Neural progenitor cell (in vitro differentiated cells): Measurements from ENCODE around the gene ATF4.

Experiments used
- EZH2 ChIP-seq: fragments of 200-600 bp; sonication (generic); IDR thresholded peaks from 2 replicates; pipeline ENCODE4 v1.6.1; 2017; ENCODE audit warnings: antibody characterized with exemption, mild to moderate bottlenecking, moderate library complexity
- TF ChIP-seq, protein P1 (sequence below): fragments of 200-600 bp; sonication (generic); IDR thresholded peaks from 2 replicates; pipeline ENCODE4 v1.5.1; 2017; ENCODE audit warnings: antibody characterized with exemption, mild to moderate bottlenecking

DNA sequence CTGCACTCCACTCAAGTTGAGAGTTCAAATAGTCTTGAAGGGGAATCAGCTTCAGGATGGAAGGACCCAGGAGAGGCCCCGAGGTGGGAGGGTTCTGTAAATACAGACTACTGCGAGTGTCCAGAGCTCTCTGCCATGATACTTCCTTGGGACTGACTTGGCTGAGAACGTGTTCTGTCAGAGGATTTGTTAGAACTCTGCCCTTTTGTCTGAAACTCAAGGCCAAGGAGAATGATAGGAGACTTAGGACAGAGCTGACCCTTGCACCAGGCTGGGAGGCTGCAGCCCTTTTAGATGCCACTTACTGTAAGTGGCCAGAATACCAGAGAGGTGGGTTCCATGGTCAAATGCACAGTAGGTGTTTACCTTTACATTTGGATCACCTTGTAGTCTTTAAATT, 2.9 kb upstream of the ATF4 start:
- TF ChIP-seq, protein P1, sequence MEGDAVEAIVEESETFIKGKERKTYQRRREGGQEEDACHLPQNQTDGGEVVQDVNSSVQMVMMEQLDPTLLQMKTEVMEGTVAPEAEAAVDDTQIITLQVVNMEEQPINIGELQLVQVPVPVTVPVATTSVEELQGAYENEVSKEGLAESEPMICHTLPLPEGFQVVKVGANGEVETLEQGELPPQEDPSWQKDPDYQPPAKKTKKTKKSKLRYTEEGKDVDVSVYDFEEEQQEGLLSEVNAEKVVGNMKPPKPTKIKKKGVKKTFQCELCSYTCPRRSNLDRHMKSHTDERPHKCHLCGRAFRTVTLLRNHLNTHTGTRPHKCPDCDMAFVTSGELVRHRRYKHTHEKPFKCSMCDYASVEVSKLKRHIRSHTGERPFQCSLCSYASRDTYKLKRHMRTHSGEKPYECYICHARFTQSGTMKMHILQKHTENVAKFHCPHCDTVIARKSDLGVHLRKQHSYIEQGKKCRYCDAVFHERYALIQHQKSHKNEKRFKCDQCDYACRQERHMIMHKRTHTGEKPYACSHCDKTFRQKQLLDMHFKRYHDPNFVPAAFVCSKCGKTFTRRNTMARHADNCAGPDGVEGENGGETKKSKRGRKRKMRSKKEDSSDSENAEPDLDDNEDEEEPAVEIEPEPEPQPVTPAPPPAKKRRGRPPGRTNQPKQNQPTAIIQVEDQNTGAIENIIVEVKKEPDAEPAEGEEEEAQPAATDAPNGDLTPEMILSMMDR: no peak
- no peak for TF ChIP-seq EZH2
